GM10248 (cell line): ENCODE data around the gene VRTN.

Experiments used
- CTCF ChIA-PET: fragments of 300-600 bp; sonication (Branson Sonifier 250); formaldehyde crosslinking; extraction: SDS; loops from one replicate; lab custom pipeline; 2021; ENCODE audit warnings: antibody characterized with exemption; lab: Yijun Ruan, JAX
- POLR2A ChIA-PET: fragments of 350-650 bp; sonication (Branson Sonifier 250); formaldehyde crosslinking; extraction: SDS; loops from one replicate; lab custom pipeline; 2020; ENCODE audit warnings: antibody characterized with exemption; lab: Yijun Ruan, JAX
- DNase-seq: peaks from one replicate; pipeline ENCODE4 v3.0.0; 2012; ENCODE audit errors: extremely low spot score
- CTCF ChIP-seq: IDR thresholded peaks from 2 replicates; pipeline ENCODE4 v1.5.1; 2012; ENCODE audit warnings: mild to moderate bottlenecking, low read depth; ENCODE audit errors: extremely low read depth, missing control alignments, control extremely low read depth

Gene VRTN

GRCh38 chr14:74358176-74358829 is 10.0 kb downstream of the VRTN start:
- DNase-seq: no peak
- ChIA-PET CTCF (no interaction called here), POLR2A (no interaction called here)
- no peak for TF ChIP-seq CTCF

GRCh38 chr14:74360163-74360562 is 11.9 kb downstream of the VRTN start:
- no peak for TF ChIP-seq CTCF
- DNase-seq: no peak
- ChIA-PET POLR2A (interaction anchor here (0.5 kb wide), 1 partner anchor 180 kb away, joined by 3 read pairs; no protein-coding TSS in a partner anchor), CTCF (interaction anchor here (0.8 to 1.5 kb wide), 5 partner anchors 8 to 137 kb away, joined by 3 to 4 read pairs (median 3); no protein-coding TSS in a partner anchor)

GRCh38 chr14:74362361-74362915 is 14.2 kb downstream of the VRTN start:
- POLR2A ChIA-PET: no interaction called here
- DNase-seq: peak; percentile 83
- TF ChIP-seq CTCF: peak; percentile 88
- CTCF ChIA-PET: interaction anchor here (1.1 to 1.9 kb wide), 4 partner anchors 12 to 255 kb away, joined by 4 to 5 read pairs (median 4); partner anchors contain the start of genes ISCA2 and NPC2

GRCh38 chr14:74364271-74364880 is 16.1 kb downstream of the VRTN start:
- no peak for TF ChIP-seq CTCF
- CTCF ChIA-PET: interaction anchor here (1.5 to 1.9 kb wide), 2 partner anchors 17 to 254 kb away, joined by 4 to 5 read pairs; partner anchors contain the start of gene VRTN
- POLR2A ChIA-PET: no interaction called here
- no peak for DNase-seq

GRCh38 chr14:74368026-74368425 is 19.8 kb downstream of the VRTN start:
- CTCF ChIA-PET: interaction anchor here (1.2 kb wide), 1 partner anchor 8 kb away, joined by 3 read pairs; no protein-coding TSS in a partner anchor
- POLR2A ChIA-PET: no interaction called here
- no peak for TF ChIP-seq CTCF
- no peak for DNase-seq

GRCh38 chr14:74368441-74368840 is 20.2 kb downstream of the VRTN start:
- ChIA-PET POLR2A (no interaction called here), CTCF (interaction anchor here (1.2 kb wide), 1 partner anchor 9 kb away, joined by 3 read pairs; no protein-coding TSS in a partner anchor)

More at GRCh38 chr14:74368441-74368840, 20.2 kb downstream of the VRTN start:
- no peak for TF ChIP-seq CTCF
- DNase-seq: no peak
